ENCODE data around the gene SLC22A23. TPM values are rescaled to one million over a fixed set of nuclear protein-coding genes. Genes with fewer than 3 reads are reported as not detected.

The SLC22A23 gene
- total RNA-seq, 4 donors from 2014 or later = 6.2 to 10.8 (median 7.8) TPM

GRCh38 chr6:3336066-3336786 lies 120.6 kb downstream of the SLC22A23 start:
- no peak overlapping the region for H3K4me3 ChIP-seq
- H3K36me3 ChIP-seq = no peaks in the 10 kb centered on the region
- no peaks in the 10 kb centered on the region for H3K27me3 ChIP-seq
- TF ChIP-seq CTCF (IDR thresholded peaks at IDR 0.05) = no peak
- TF ChIP-seq EP300 (IDR thresholded peaks at IDR 0.05) = no peak
- TF ChIP-seq POLR2A (IDR thresholded peaks at IDR 0.05) = no peak
- no peak for TF ChIP-seq POLR2AphosphoS5 (IDR thresholded peaks at IDR 0.05)
- WGBS, 2 donors (ENCODE audit: low coverage in 1 of 2) = 79 to 98% methylated on average over 6 to 8 of the region's 11 CpGs
- H3K27ac ChIP-seq = no peak overlapping the region
- no peak for ATAC-seq
- H3K4me1 ChIP-seq = peaks cover 0 to 68% (median 15%) of the 10 kb centered on the region in 3 donors
- no peaks in the 10 kb centered on the region for H3K9me3 ChIP-seq

GRCh38 chr6:3335169-3335568 lies 121.7 kb downstream of the SLC22A23 start:
- H3K9me3 ChIP-seq = no peaks in the 10 kb centered on the region
- no peaks in the 10 kb centered on the region for H3K36me3 ChIP-seq
- H3K4me3 ChIP-seq = no peak overlapping the region
- 95 to 96% methylated on average over 4 of the region's 6 CpGs for WGBS, 2 donors (ENCODE audit: low coverage in 1 of 2)
- H3K27ac ChIP-seq = peak overlapping the region in 2 of 4 donors; percentile 7 to 16
- H3K4me1 ChIP-seq = peaks cover 0 to 71% (median 16%) of the 10 kb centered on the region in 3 donors
- H3K27me3 ChIP-seq = no peaks in the 10 kb centered on the region
- no peak for ATAC-seq
- TF ChIP-seq POLR2AphosphoS5 (IDR thresholded peaks at IDR 0.05) (no peak), EP300 (IDR thresholded peaks at IDR 0.05) (no peak), POLR2A (IDR thresholded peaks at IDR 0.05) (no peak), CTCF (IDR thresholded peaks at IDR 0.05) (no peak)

- ATAC-seq = no peak
- no peaks in the 10 kb centered on the region for H3K9me3 ChIP-seq
- H3K4me3 ChIP-seq = no peak overlapping the region
- TF ChIP-seq EP300 (IDR thresholded peaks at IDR 0.05) (no peak), CTCF (IDR thresholded peaks at IDR 0.05) (no peak), POLR2A (IDR thresholded peaks at IDR 0.05) (no peak), POLR2AphosphoS5 (IDR thresholded peaks at IDR 0.05) (no peak)
- no peaks in the 10 kb centered on the region for H3K36me3 ChIP-seq
- 21 to 49% methylated on average over 3 to 7 of the region's 8 CpGs for WGBS, 2 donors (ENCODE audit: low coverage in 1 of 2)
- H3K27me3 ChIP-seq = no peaks in the 10 kb centered on the region
- H3K4me1 ChIP-seq = peaks cover 0 to 73% (median 20%) of the 10 kb centered on the region in 3 donors
- peak overlapping the region in 2 of 4 donors; percentile 7 to 16 for H3K27ac ChIP-seq
Measured at GRCh38 chr6:3334555-3334954, 122.3 kb downstream of the SLC22A23 start.

GRCh38 chr6:3333263-3333662 lies 123.6 kb downstream of the SLC22A23 start:
- no peak overlapping the region for H3K27ac ChIP-seq
- H3K4me1 ChIP-seq = peaks cover 0 to 72% (median 20%) of the 10 kb centered on the region in 3 donors
- no peaks in the 10 kb centered on the region for H3K9me3 ChIP-seq
- TF ChIP-seq CTCF (IDR thresholded peaks at IDR 0.05) = no peak
- TF ChIP-seq EP300 (IDR thresholded peaks at IDR 0.05) = no peak
- TF ChIP-seq POLR2AphosphoS5 (IDR thresholded peaks at IDR 0.05) = no peak
- TF ChIP-seq POLR2A (IDR thresholded peaks at IDR 0.05) = no peak
- no peak overlapping the region for H3K4me3 ChIP-seq
- no peak for ATAC-seq
- H3K27me3 ChIP-seq = no peaks in the 10 kb centered on the region
- WGBS, 2 donors (ENCODE audit: low coverage in 1 of 2) = 81 to 92% methylated on average over 2 to 4 of the region's 6 CpGs
- no peaks in the 10 kb centered on the region for H3K36me3 ChIP-seq

GRCh38 chr6:3331971-3332370 lies 124.9 kb downstream of the SLC22A23 start:
- Histone ChIP-seq H3K4me3 (no peak overlapping the region), H3K36me3 (no peaks in the 10 kb centered on the region), H3K9me3 (no peaks in the 10 kb centered on the region), H3K4me1 (peaks cover 0 to 63% (median 13%) of the 10 kb centered on the region in 3 donors), H3K27ac (peak overlapping the region in 3 of 4 donors; percentile 0 to 57 (median 16)), H3K27me3 (no peaks in the 10 kb centered on the region)
- ATAC-seq = no peak
- WGBS, 2 donors (ENCODE audit: low coverage in 1 of 2) = 70 to 72% methylated on average over 7 of the region's 7 CpGs
- TF ChIP-seq POLR2A (IDR thresholded peaks at IDR 0.05) (no peak), CTCF (IDR thresholded peaks at IDR 0.05) (no peak)

Data from gastroesophageal sphincter (tissue), 4 donors.